Measurements from ENCODE around the gene FBXL2.

The FBXL2 gene

DNA sequence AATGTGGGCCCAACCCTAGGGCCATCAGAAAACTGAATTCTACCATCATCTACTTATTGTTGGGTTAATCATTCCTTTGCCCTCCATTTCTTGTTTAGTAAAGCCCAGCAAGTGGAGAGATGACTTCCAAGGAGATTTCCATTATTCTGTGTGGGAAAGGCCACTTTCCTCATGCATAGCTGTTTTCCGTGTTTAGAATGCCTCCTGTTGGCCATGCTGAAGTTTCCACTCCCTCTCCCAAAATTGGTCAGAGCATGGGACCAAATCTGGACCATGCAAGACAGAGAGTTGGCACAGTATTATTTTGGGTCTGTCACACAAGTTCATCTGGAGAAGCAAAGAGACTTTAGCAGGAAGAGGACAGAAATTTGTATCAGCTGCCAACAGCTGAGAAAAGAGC is 43.4 kb upstream of the FBXL2 start:
- Histone ChIP-seq H3K79me2 (ENCODE audit: insufficient read depth, low read depth) (no peaks in the 10 kb centered on the region), H3K4me3 (IDR thresholded peaks at IDR 0.05; ENCODE audit: insufficient read depth, low read depth, low read length) (no peak overlapping the region), H3K27me3 (ENCODE audit: insufficient read depth, low read depth) (no peaks in the 10 kb centered on the region), H3K36me3 (ENCODE audit: insufficient read depth) (no peaks in the 10 kb centered on the region), H3K9ac (no peak overlapping the region), H3K4me2 (no peak overlapping the region), H2AFZ (ENCODE audit: low read depth) (no peak overlapping the region), H3K27ac (no peak overlapping the region), H4K20me1 (ENCODE audit: insufficient read depth) (no peaks in the 10 kb centered on the region), H3K4me1 (ENCODE audit: low read depth, poor library complexity, severe bottlenecking) (no peaks in the 10 kb centered on the region)
- TF ChIP-seq, protein P1, sequence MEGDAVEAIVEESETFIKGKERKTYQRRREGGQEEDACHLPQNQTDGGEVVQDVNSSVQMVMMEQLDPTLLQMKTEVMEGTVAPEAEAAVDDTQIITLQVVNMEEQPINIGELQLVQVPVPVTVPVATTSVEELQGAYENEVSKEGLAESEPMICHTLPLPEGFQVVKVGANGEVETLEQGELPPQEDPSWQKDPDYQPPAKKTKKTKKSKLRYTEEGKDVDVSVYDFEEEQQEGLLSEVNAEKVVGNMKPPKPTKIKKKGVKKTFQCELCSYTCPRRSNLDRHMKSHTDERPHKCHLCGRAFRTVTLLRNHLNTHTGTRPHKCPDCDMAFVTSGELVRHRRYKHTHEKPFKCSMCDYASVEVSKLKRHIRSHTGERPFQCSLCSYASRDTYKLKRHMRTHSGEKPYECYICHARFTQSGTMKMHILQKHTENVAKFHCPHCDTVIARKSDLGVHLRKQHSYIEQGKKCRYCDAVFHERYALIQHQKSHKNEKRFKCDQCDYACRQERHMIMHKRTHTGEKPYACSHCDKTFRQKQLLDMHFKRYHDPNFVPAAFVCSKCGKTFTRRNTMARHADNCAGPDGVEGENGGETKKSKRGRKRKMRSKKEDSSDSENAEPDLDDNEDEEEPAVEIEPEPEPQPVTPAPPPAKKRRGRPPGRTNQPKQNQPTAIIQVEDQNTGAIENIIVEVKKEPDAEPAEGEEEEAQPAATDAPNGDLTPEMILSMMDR (conservative IDR thresholded peaks at IDR 0.05; ENCODE audit: low read depth, low read length), result no peak

DNA sequence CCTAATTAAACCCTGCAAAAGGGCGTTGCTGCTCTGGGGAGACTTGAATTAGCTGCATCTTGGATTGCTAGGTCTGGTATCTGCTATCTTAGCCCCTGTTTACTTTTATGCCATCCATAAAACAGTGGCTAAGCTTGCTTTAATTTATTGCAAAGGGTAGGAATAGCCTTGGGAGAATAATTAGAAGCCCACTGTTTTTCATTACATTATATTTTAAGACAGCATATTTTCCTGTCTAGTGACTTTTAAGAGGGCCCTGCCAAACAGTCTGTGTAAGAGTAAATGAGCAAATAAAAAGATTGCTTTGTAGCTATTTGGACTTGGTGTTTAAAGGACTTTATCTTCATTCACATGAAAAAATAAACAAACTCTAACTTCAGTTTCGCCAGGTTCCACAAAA is 41.2 kb upstream of the FBXL2 start:
- no peak overlapping the region for H3K9ac ChIP-seq
- H2AFZ ChIP-seq (ENCODE audit: low read depth), result no peak overlapping the region
- no peaks in the 10 kb centered on the region for H3K4me1 ChIP-seq (ENCODE audit: low read depth, poor library complexity, severe bottlenecking)
- no peak overlapping the region for H3K4me2 ChIP-seq
- no peak overlapping the region for H3K4me3 ChIP-seq (IDR thresholded peaks at IDR 0.05; ENCODE audit: insufficient read depth, low read depth, low read length)
- no peaks in the 10 kb centered on the region for H3K79me2 ChIP-seq (ENCODE audit: insufficient read depth, low read depth)
- no peaks in the 10 kb centered on the region for H4K20me1 ChIP-seq (ENCODE audit: insufficient read depth)
- TF ChIP-seq, protein P1 (conservative IDR thresholded peaks at IDR 0.05; ENCODE audit: low read depth, low read length), result no peak
- H3K27me3 ChIP-seq (ENCODE audit: insufficient read depth, low read depth), result no peaks in the 10 kb centered on the region
- H3K36me3 ChIP-seq (ENCODE audit: insufficient read depth), result no peaks in the 10 kb centered on the region
- no peak overlapping the region for H3K27ac ChIP-seq

DNA sequence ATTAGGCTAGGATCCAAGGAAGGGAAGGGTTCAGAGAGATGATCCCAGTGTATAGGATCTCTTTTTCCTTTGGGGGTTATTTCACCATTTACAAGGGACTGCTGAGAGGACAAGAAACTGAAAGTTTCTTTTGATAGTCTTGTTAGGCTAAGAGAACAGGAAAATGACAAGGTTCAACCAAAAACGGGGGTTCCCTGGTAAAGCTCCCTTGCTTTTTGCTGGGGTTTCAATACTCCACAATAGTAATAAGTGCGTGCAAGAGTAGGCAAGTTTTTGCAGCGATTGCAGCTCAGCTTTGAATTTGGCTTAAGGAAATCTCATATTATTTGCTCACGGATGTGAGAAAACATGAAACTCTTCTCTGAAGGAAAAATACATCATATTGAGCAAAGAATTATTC is 39.8 kb upstream of the FBXL2 start:
- Histone ChIP-seq H3K4me3 (IDR thresholded peaks at IDR 0.05; ENCODE audit: insufficient read depth, low read depth, low read length) (no peak overlapping the region), H4K20me1 (ENCODE audit: insufficient read depth) (no peaks in the 10 kb centered on the region), H3K27me3 (ENCODE audit: insufficient read depth, low read depth) (no peaks in the 10 kb centered on the region), H3K27ac (no peak overlapping the region), H3K4me1 (ENCODE audit: low read depth, poor library complexity, severe bottlenecking) (no peaks in the 10 kb centered on the region), H3K79me2 (ENCODE audit: insufficient read depth, low read depth) (no peaks in the 10 kb centered on the region), H3K9ac (no peak overlapping the region), H2AFZ (ENCODE audit: low read depth) (no peak overlapping the region), H3K36me3 (ENCODE audit: insufficient read depth) (no peaks in the 10 kb centered on the region), H3K4me2 (no peak overlapping the region)
- TF ChIP-seq, protein P1 (conservative IDR thresholded peaks at IDR 0.05; ENCODE audit: low read depth, low read length), result no peak

DNA sequence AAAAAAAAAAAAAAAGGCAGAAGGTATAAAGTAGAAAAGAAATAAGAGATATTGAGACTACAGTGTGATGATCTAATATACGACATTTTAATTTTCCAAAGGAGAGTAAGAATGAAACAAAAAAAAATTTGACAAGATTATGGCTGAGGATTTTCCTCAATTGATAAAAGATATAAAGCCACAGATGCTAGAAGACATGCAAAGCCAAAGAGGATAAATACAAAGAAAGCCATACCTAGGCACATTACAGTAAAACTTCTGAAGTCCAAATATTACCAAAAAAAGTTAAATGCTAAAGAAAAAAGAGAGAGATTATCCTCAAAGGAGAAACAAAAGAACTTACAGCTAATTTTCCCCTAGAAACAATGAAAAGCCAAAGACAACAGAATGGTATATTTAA is 38.3 kb upstream of the FBXL2 start:
- Histone ChIP-seq H3K4me2 (no peak overlapping the region), H3K4me1 (ENCODE audit: low read depth, poor library complexity, severe bottlenecking) (no peaks in the 10 kb centered on the region), H3K36me3 (ENCODE audit: insufficient read depth) (no peaks in the 10 kb centered on the region), H4K20me1 (ENCODE audit: insufficient read depth) (no peaks in the 10 kb centered on the region), H3K27ac (no peak overlapping the region), H3K79me2 (ENCODE audit: insufficient read depth, low read depth) (no peaks in the 10 kb centered on the region), H3K4me3 (IDR thresholded peaks at IDR 0.05; ENCODE audit: insufficient read depth, low read depth, low read length) (no peak overlapping the region), H3K9ac (no peak overlapping the region), H3K27me3 (ENCODE audit: insufficient read depth, low read depth) (no peaks in the 10 kb centered on the region), H2AFZ (ENCODE audit: low read depth) (no peak overlapping the region)
- TF ChIP-seq, protein P1 (conservative IDR thresholded peaks at IDR 0.05; ENCODE audit: low read depth, low read length), result no peak

DNA sequence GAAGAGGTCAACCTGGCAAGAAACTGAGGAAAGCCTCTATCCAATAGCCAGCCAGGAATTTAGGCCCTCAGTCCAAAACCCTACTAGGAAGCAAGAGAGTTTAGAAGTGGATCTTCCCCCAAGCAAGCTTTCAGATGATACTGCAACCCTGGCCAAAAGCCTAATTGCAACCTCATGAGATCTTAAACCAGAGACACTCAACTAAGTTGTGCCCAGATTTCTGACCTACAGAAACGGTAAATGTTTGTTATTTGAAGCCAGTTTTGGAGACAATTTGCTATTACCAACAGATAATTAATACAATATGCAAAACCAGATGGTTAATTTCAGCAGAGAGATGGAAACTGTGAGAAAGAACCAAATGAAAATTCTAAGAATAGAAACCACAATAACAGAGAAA is 37.0 kb upstream of the FBXL2 start:
- no peaks in the 10 kb centered on the region for H3K36me3 ChIP-seq (ENCODE audit: insufficient read depth)
- H3K4me3 ChIP-seq (IDR thresholded peaks at IDR 0.05; ENCODE audit: insufficient read depth, low read depth, low read length), result no peak overlapping the region
- TF ChIP-seq, protein P1 (conservative IDR thresholded peaks at IDR 0.05; ENCODE audit: low read depth, low read length), result no peak

More for the DNA sequence above, 37.0 kb upstream of the FBXL2 start:
- no peaks in the 10 kb centered on the region for H3K79me2 ChIP-seq (ENCODE audit: insufficient read depth, low read depth)
- no peaks in the 10 kb centered on the region for H4K20me1 ChIP-seq (ENCODE audit: insufficient read depth)
- no peaks in the 10 kb centered on the region for H3K27me3 ChIP-seq (ENCODE audit: insufficient read depth, low read depth)
- H3K27ac ChIP-seq, result no peak overlapping the region
- H3K4me1 ChIP-seq (ENCODE audit: low read depth, poor library complexity, severe bottlenecking), result no peaks in the 10 kb centered on the region
- H2AFZ ChIP-seq (ENCODE audit: low read depth), result no peak overlapping the region
- no peak overlapping the region for H3K9ac ChIP-seq
- no peak overlapping the region for H3K4me2 ChIP-seq

Measured in KMS-11 (cell line).